Left renal cortex interstitium (tissue), 4 donors: ENCODE data around the gene EZR. TPM values are rescaled to one million over a fixed set of nuclear protein-coding genes. Genes with fewer than 3 reads are reported as not detected.

Experiments
- DNase-seq, 4 donors: peaks; one replicate each; pipeline ENCODE4 v3.0.0-alpha.2; 2013; ENCODE audit warnings: low read depth in 4 of 4, low spot score in 2 of 4, missing footprints in 1 of 4
- polyA plus RNA-seq, 4 donors: library from polyadenylated mRNA; unstranded; fragments of 120-200 nt; gene quantifications; one replicate each; pipeline ENCODE4 v1.2.1, GENCODE V29; 2013; ENCODE audit not compliant: insufficient read length in 4 of 4

The EZR gene
- polyA plus RNA-seq, 4 donors: 236 to 273 (median 248) TPM

DNA sequence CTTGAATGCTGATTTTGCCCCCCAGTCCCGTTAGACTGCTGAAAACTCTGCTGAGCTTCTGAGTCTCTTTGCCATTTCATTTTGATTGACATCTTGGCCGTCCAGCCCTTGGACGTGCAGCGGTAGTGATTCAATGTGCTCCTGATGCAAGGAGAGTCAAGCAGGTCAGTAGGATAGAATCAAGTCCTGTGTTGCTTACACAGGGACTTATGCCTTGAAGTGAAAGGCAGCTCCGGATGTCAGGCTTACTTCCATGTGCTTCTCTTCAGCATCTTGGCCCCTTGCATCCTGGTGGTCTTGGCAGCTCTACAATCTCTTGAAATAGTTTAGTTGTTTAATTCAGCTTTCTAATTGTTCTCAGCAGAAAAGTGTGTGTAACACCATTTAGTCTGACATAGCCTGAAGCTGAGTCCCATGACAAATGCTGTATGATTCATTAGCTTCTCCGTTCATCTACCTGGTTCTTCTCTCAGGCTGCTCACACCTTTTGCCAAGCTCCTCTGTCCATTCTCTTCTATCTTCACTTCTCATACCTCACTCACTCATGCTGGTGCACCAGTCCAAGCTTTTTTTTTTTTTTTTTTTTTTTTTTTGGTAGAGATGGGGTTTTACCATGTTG, 76.0 kb downstream of the EZR start:
- no peak for DNase-seq

DNA sequence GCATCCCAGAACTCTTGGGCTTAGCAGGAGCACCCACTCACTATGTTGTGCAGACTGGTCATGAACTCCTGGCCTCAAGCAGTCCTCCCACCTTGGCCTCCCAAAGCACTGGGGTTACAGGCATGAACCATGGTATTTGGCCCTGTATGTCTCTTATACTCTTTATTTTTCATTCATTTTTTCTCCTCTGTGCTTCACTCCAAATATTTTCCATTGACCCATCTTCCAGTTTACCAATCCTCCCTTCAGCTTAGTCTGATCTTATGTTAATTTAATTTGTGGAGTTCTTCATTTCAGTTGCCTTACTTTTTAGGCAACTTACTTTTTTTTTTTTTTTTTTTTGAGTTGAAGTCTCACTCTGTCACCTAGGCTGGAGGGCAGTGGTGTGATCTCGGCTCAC, 79.5 kb downstream of the EZR start:
- no peak for DNase-seq

DNA sequence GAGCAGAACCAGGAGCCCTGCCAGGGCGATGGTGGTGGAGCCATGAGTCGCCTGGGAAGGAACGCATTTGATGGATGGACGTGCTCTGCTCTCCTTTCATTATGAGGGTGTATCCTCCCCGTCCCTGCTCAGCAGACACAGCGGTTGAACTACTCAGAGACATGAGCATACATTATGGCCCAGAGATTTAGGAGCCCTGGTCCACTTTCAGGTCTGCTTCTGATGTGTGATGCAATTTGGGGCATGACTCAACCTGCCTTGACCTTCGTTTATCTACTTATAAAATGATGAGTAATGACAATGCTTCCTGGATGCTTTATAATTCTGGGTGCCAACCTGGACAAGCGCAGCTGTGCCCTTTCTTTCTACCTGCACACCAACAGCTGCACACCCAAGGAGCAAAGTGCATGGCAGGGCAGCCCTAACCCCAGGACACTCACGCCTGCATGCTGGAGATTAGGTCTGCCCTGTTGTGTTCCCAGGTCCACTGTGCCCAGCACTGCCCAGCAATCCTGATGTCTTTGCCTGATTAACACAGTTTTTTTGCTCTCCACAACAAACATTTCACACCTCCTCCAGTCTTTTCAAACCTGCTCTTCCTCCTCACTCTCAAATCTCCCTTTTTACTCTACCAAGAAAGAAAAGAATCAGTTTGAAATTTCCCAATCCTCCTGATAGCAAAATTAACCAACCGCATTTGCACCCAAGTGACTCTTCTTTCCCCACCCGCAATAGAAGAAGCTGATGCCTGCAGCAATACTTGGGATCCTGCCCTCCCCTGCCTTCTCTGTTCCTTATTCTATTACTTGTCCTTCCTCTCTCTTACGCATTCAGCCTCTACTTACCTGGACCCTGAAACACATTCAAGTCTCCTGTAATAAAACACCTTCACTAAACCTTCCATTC, 81.2 kb downstream of the EZR start:
- no peak for DNase-seq

- no peak for DNase-seq
Observed at GRCh38 chr6:158737082-158737709, 82.0 kb downstream of the EZR start.

- no peak for DNase-seq
Observed at GRCh38 chr6:158735009-158735408, 84.2 kb downstream of the EZR start.

GRCh38 chr6:158730541-158730907, 88.6 kb downstream of the EZR start:
- DNase-seq: no peak

GRCh38 chr6:158729906-158730540, 89.1 kb downstream of the EZR start:
- DNase-seq: no peak

- DNase-seq: no peak
Observed at GRCh38 chr6:158725704-158726103, 93.5 kb downstream of the EZR start.

GRCh38 chr6:158722176-158722729, 96.9 kb downstream of the EZR start:
- no peak for DNase-seq

GRCh38 chr6:158718461-158719046, 100.6 kb downstream of the EZR start:
- no peak for DNase-seq

DNA sequence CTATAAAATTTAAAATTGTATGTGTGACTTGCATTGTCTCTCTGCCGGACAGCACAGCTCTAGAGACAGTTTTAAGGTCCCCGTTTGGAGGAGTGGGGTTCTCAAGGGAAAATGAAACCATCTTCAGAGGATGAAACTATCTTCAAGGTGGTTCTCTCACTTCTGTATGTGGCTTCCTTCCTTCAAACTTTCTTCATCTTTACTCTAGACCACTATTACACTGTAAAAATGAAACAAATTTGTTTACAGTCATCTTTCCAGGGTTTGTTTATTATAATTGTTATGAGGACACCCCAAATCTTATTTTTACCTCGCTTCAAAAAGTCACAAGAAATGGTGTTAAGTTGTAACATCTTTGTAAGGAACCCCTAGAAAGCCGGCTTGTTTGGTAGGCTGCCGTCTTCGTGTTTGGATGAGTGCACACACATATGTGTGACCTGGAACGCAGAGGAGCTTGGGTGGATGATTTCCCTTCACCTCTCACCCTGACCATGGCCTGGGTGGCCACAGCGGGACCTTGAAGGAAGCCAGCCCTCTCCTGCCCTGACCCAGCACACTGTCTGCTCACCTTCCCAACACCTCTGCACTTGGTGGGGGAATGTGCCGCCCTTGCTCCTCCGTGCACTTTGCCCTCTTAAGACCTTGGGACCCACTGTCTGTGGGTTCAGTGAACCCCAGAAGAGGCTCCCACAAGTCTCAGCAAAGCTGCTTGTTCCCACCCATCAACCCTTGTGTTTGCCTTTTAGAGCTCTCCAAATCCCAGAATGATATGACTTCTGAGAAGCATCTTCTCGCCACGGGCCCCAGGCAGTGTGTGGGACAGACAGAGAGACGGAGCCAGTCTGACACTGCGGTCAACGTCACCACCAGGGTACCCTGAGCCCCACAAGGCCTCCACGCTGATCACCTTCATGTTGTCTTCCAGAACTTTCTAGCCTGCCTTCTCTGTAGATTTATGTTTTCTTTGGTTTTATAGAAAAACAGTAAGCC, 101.5 kb downstream of the EZR start:
- DNase-seq: no peak

Other genes starting within 250 kb of the EZR start
- 100 to 1,000 TPM; 149 to 203 (median 166) TPM for gene DYNLT1, start 174.6 kb downstream of the EZR start, polyA plus RNA-seq
- 1 to 10 TPM; 3.3 to 4.8 (median 3.5) TPM for gene SYTL3, start 169.3 kb downstream of the EZR start, polyA plus RNA-seq
- gene RSPH3, start 180.8 kb upstream of the EZR start, polyA plus RNA-seq: 10 to 100 TPM; 14.5 to 20.3 (median 17.5) TPM
- under 1 TPM; 0.72 to 0.87 (median 0.73) TPM for gene TAGAP, start 225.6 kb upstream of the EZR start, polyA plus RNA-seq